HCT116 (cell line): ENCODE data around the gene ZNF239.

Source experiments
- CEBPB ChIP-seq: IDR thresholded peaks from 2 replicates; pipeline ENCODE4 v1.6.1; 2012; ENCODE audit warnings: low read depth
- CTCF ChIP-seq, 3 experiments: fragments of 200-600 bp in 1 of 3; sonication (generic) in 1 of 3; IDR thresholded peaks in 2 of 3; conservative IDR thresholded peaks in 1 of 3; 2 replicates each; pipeline ENCODE4 v1.5.1; 2012 to 2017; ENCODE audit warnings: low read depth in 2 of 3, low read length in 2 of 3, antibody characterized with exemption in 1 of 3, borderline replicate concordance in 1 of 3, control low read depth in 1 of 3, mild to moderate bottlenecking in 1 of 3, mixed read lengths in 1 of 3, mixed run types in 1 of 3, moderate library complexity in 1 of 3; ENCODE audit not compliant: insufficient read depth in 1 of 3
- EZH2 ChIP-seq: fragments of 200-600 bp; sonication (generic); IDR thresholded peaks from 2 replicates; pipeline ENCODE4 v1.6.1; 2017; ENCODE audit warnings: antibody characterized with exemption, mixed run types
- EZH2phosphoT487 ChIP-seq: fragments of 200-600 bp; IDR thresholded peaks from 2 replicates; pipeline ENCODE4 v1.6.1; 2018; ENCODE audit warnings: antibody characterized with exemption, borderline replicate concordance
- FOSL1 ChIP-seq: IDR thresholded peaks from 2 replicates; pipeline ENCODE4 v1.6.1; 2012; ENCODE audit warnings: low read depth
- JUND ChIP-seq: IDR thresholded peaks from 2 replicates; pipeline ENCODE4 v1.6.1; 2012
- MAX ChIP-seq: IDR thresholded peaks from 2 replicates; pipeline ENCODE4 v1.6.1; 2012
- POLR2A ChIP-seq: IDR thresholded peaks from 2 replicates; pipeline ENCODE4 v1.7.0; 2011; ENCODE audit warnings: borderline replicate concordance; ENCODE audit not compliant: insufficient read depth, insufficient read length; ENCODE audit errors: extremely low read depth
- POLR2AphosphoS5 ChIP-seq: IDR thresholded peaks from 2 replicates; pipeline ENCODE4 v1.6.1; 2011; ENCODE audit warnings: mild to moderate bottlenecking, low read depth, low read length, moderate library complexity
- SP1 ChIP-seq: IDR thresholded peaks from 2 replicates; pipeline ENCODE4 v1.6.1; 2012; ENCODE audit warnings: low read depth
- TCF7L2 ChIP-seq: IDR thresholded peaks from 2 replicates; pipeline ENCODE4 v1.7.0; 2011; ENCODE audit warnings: borderline replicate concordance, inconsistent platforms; ENCODE audit not compliant: insufficient read depth, insufficient read length; ENCODE audit errors: extremely low read depth
- ZBTB33 ChIP-seq: IDR thresholded peaks from 2 replicates; pipeline ENCODE4 v1.6.1; 2011; ENCODE audit warnings: mild to moderate bottlenecking, low read length, moderate library complexity; ENCODE audit not compliant: insufficient replicate concordance; ENCODE audit errors: extremely low read depth
- ZFX ChIP-seq: fragments of 450-650 bp; IDR thresholded peaks from 2 replicates; pipeline ENCODE4 v1.6.1; 2017

GRCh38 chr10:43585981-43586729 is 11.7 kb upstream of the ZNF239 start:
- TF ChIP-seq CTCF (IDR thresholded peaks at IDR 0.05 in 2 of 3, conservative IDR thresholded peaks at IDR 0.05 in 1 of 3; ENCODE audit: borderline replicate concordance in 1 of 3, insufficient read depth in 1 of 3, low read depth in 2 of 3, low read length in 2 of 3), result no peak
- TF ChIP-seq POLR2A, result no peak
- no peak for TF ChIP-seq EZH2
- TF ChIP-seq ZFX, result no peak
- TF ChIP-seq SP1, result no peak
- TF ChIP-seq ZBTB33, result no peak
- no peak for TF ChIP-seq TCF7L2
- no peak for TF ChIP-seq JUND
- TF ChIP-seq FOSL1, result no peak
- no peak for TF ChIP-seq MAX
- no peak for TF ChIP-seq EZH2phosphoT487
- no peak for TF ChIP-seq POLR2AphosphoS5
- TF ChIP-seq CEBPB, result no peak
